Left ventricle myocardium inferior (tissue), 1 donor: ENCODE data around the gene PBX1. TPM values are rescaled to one million over a fixed set of nuclear protein-coding genes. Genes with fewer than 3 reads are reported as not detected.

Experiments used
- DNase-seq: peaks from one replicate; pipeline ENCODE4 v3.0.0-alpha.2; 2020
- H3K27ac ChIP-seq: fragments of 200-600 bp; replicated peaks from 2 replicates; pipeline ENCODE4 v1.8.0; 2021
- H3K27me3 ChIP-seq: fragments of 200-600 bp; 2 replicates; pipeline ENCODE4 v1.8.0; 2021; ENCODE audit warnings: low read depth
- H3K36me3 ChIP-seq: fragments of 200-600 bp; 2 replicates; pipeline ENCODE4 v1.8.0; 2021
- H3K4me1 ChIP-seq: fragments of 200-600 bp; 2 replicates; pipeline ENCODE4 v1.8.0; 2021
- H3K4me3 ChIP-seq: fragments of 200-600 bp; 2 replicates; pipeline ENCODE4 v1.8.0; 2021; ENCODE audit warnings: mild to moderate bottlenecking, moderate library complexity
- H3K9me3 ChIP-seq: fragments of 200-600 bp; replicated peaks from 2 replicates; pipeline ENCODE4 v1.8.0; 2021
- intact Hi-C: fragments of 100-400 bp; cut with micrococcal nuclease; formaldehyde crosslinking; loops from one replicate; pipeline ENCODE4 v1.11.0; 2022
- total RNA-seq: library from RNA; stranded (reverse); fragmentation: NEBNext Ultra II Directional; extraction: Animal tissue kit (Norgen Biotek cat#: 25700); gene quantifications from one replicate; pipeline ENCODE4 v1.2.1, GENCODE V29; 2021
- TF ChIP-seq, protein P1 (sequence below): fragments of 200-600 bp; IDR thresholded peaks from 2 replicates; pipeline ENCODE4 v1.8.0; 2021; ENCODE audit warnings: antibody characterized with exemption, mild to moderate bottlenecking, borderline replicate concordance
- donor health status: DM: no; HTN: yes; CAD: no; lungs with severe emphysema.

The PBX1 gene
- total RNA-seq, 1 donor from 2014 or later, result 73.2 TPM

DNA sequence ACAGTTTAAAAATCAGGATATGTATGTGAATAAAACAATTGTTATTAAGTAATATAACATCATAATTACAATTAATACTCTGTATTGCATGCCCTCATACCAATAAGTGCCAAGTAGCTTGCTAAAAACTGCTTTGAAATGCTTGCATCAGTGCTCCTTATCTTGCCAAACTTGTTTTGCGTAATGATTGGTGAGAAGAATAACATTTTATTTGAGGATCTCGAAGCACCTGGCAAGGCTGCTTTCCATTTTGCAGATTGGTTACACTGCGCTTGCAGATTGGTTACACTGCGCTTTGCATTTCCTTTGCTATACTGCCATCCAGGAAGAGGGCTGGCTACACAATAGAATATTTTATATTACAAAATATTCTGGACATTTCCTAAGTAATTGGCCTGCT, 1.7 kb upstream of the PBX1 start:
- no peak for DNase-seq
- H3K27me3 ChIP-seq, result no peaks in the 10 kb centered on the region
- peak overlapping the region; percentile 85 for H3K27ac ChIP-seq
- H3K9me3 ChIP-seq, result peaks cover 4% of the 10 kb centered on the region
- H3K4me1 ChIP-seq, result peaks cover 14% of the 10 kb centered on the region
- H3K4me3 ChIP-seq, result no peak overlapping the region
- intact Hi-C loops, result no loop called here
- H3K36me3 ChIP-seq, result no peaks in the 10 kb centered on the region
- TF ChIP-seq, protein P1, sequence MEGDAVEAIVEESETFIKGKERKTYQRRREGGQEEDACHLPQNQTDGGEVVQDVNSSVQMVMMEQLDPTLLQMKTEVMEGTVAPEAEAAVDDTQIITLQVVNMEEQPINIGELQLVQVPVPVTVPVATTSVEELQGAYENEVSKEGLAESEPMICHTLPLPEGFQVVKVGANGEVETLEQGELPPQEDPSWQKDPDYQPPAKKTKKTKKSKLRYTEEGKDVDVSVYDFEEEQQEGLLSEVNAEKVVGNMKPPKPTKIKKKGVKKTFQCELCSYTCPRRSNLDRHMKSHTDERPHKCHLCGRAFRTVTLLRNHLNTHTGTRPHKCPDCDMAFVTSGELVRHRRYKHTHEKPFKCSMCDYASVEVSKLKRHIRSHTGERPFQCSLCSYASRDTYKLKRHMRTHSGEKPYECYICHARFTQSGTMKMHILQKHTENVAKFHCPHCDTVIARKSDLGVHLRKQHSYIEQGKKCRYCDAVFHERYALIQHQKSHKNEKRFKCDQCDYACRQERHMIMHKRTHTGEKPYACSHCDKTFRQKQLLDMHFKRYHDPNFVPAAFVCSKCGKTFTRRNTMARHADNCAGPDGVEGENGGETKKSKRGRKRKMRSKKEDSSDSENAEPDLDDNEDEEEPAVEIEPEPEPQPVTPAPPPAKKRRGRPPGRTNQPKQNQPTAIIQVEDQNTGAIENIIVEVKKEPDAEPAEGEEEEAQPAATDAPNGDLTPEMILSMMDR, result no peak

DNA sequence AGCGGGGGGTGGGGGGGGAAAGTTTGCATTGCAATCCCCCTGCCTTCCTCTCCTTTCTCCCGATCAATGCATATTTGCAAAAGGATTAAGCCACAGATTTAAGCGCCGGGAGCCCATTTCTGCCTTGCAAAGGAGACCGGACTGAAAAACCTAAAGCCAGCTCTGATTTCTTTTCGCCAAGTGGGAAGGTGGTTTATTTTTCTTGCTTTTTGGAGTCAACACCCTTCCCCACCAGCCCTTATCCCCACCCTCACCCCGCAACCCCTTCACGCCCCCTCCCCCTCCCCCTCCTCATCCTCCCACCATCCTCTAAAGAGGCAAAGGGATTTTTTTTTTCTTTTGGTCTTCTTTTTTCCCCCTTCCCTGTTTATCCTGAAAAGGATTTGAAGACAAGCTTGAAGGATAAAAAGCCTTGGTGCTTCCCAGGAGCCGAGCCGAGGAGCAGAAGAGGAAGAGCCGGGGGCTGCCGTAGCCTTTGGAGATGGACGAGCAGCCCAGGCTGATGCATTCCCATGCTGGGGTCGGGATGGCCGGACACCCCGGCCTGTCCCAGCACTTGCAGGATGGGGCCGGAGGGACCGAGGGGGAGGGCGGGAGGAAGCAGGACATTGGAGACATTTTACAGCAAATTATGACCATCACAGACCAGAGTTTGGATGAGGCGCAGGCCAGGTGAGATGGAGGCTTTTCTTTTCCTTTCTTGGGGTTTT, 513 bp downstream of the PBX1 start:
- peak; percentile 34 for DNase-seq
- no peaks in the 10 kb centered on the region for H3K36me3 ChIP-seq
- H3K27ac ChIP-seq, result peak overlapping the region; percentile 85
- intact Hi-C loops, result loop anchor here (10.0 kb wide), 1 partner anchor 225 kb away; no protein-coding TSS in a partner anchor
- no peaks in the 10 kb centered on the region for H3K27me3 ChIP-seq
- H3K4me1 ChIP-seq, result peaks cover 30% of the 10 kb centered on the region
- H3K4me3 ChIP-seq, result peak overlapping the region; percentile 82
- TF ChIP-seq, protein P1, result no peak
- no peaks in the 10 kb centered on the region for H3K9me3 ChIP-seq

DNA sequence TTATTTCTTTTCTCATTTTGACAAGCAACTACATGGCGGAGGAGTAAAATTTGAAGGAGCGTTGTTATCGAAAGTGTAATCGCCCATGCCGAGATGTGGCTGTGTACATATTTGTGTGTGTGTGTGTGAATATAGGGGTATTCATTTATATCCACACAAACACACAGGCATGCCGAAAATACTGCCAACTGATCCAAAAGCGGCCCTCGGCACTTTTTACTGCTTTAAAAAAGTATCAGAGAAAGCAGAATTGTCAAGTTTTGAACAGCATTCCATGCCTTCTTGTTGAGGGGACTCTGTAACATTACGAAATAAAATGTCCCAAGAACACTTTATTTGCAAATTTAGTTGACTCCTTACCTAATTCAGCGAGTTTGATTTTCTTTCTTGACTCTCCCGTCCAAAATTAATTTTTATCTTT, 1.1 kb downstream of the PBX1 start:
- H3K4me3 ChIP-seq, result peak overlapping the region; percentile 82
- intact Hi-C loops, result loop anchor here (10.0 kb wide), 1 partner anchor 225 kb away; no protein-coding TSS in a partner anchor
- no peaks in the 10 kb centered on the region for H3K36me3 ChIP-seq
- H3K27me3 ChIP-seq, result no peaks in the 10 kb centered on the region
- H3K4me1 ChIP-seq, result peaks cover 37% of the 10 kb centered on the region
- TF ChIP-seq, protein P1, result no peak
- no peak for DNase-seq
- H3K27ac ChIP-seq, result peak overlapping the region; percentile 85
- H3K9me3 ChIP-seq, result no peaks in the 10 kb centered on the region

DNA sequence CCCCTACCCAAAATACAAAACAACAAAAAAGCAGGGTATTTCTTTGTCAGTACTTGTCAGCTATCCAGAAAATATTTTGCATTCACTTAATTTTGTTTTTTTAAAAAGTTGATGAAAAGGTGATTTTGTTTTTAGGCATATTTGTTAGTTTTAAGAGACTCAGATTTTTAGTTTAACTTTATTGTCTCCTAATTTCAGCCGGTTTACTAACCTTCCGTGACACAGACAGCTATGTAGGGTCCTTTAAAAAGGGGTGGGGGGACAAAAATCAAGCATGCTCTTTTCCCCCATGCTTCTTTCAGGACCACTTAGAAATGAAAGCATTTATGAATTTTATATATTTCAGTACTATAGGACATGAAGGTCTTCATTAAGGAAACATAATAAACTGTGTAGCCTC, 1.6 kb downstream of the PBX1 start:
- peaks cover 41% of the 10 kb centered on the region for H3K4me1 ChIP-seq
- intact Hi-C loops, result loop anchor here (10.0 kb wide), 1 partner anchor 224 kb away; no protein-coding TSS in a partner anchor
- H3K9me3 ChIP-seq, result no peaks in the 10 kb centered on the region
- DNase-seq, result no peak
- H3K27ac ChIP-seq, result peak overlapping the region; percentile 85
- no peaks in the 10 kb centered on the region for H3K27me3 ChIP-seq
- peak overlapping the region; percentile 82 for H3K4me3 ChIP-seq
- TF ChIP-seq, protein P1, result no peak
- H3K36me3 ChIP-seq, result no peaks in the 10 kb centered on the region

DNA sequence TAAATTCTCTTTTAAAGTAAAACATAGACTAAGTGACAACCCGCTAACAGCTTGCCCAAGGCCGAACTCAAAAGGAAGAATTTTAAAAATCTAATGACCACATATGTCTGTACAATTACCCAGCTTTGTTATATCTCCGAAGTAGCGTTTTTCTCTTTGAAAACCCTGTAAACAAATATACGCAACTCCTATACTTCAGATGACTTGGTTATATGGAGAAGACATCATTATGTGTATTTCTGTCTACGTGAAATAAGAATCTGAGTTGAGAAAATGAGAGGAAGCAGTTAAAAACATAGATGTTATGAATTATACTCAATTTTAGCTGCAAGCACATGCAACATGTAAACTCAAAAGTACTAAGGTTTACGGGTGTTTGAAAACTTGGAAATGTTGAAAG, 2.0 kb downstream of the PBX1 start:
- TF ChIP-seq, protein P1, result no peak
- no peak for DNase-seq
- intact Hi-C loops, result loop anchor here (10.0 kb wide), 1 partner anchor 224 kb away; no protein-coding TSS in a partner anchor
- Histone ChIP-seq H3K9me3 (no peaks in the 10 kb centered on the region), H3K4me3 (peak overlapping the region; percentile 82), H3K36me3 (no peaks in the 10 kb centered on the region), H3K27me3 (no peaks in the 10 kb centered on the region), H3K4me1 (peaks cover 45% of the 10 kb centered on the region), H3K27ac (peak overlapping the region; percentile 85)
